GM12864 (cell line): ENCODE data around the gene C10orf143.

Experiments
- DNase-seq: peaks from one replicate; pipeline ENCODE4 v3.0.0-alpha.2; 2011; ENCODE audit warnings: low read depth
- H3K4me3 ChIP-seq: 2 replicates; pipeline ENCODE4 v1.5.1; 2011; ENCODE audit warnings: mild to moderate bottlenecking, low read depth, low read length, control low read depth
- CTCF ChIP-seq: IDR thresholded peaks from 2 replicates; pipeline ENCODE4 v1.5.1; 2011; ENCODE audit warnings: low read depth, mild to moderate bottlenecking, moderate library complexity, low read length, control low read depth, inconsistent platforms; ENCODE audit errors: missing control alignments

The C10orf143 gene

GRCh38 chr10:130021383-130021950, 89.2 kb downstream of the C10orf143 start:
- no peak for DNase-seq
- no peak overlapping the region for H3K4me3 ChIP-seq
- TF ChIP-seq CTCF = no peak

- DNase-seq = no peak
- H3K4me3 ChIP-seq = no peak overlapping the region
- TF ChIP-seq CTCF = no peak
Measured at GRCh38 chr10:130020651-130021382, 89.8 kb downstream of the C10orf143 start.

GRCh38 chr10:130018730-130019185, 91.9 kb downstream of the C10orf143 start:
- no peak overlapping the region for H3K4me3 ChIP-seq
- TF ChIP-seq CTCF = no peak
- no peak for DNase-seq

- DNase-seq = no peak
- no peak for TF ChIP-seq CTCF
- H3K4me3 ChIP-seq = no peak overlapping the region
Measured at GRCh38 chr10:130018265-130018664, 92.4 kb downstream of the C10orf143 start.

- no peak for TF ChIP-seq CTCF
- DNase-seq = no peak
- no peak overlapping the region for H3K4me3 ChIP-seq
Measured at GRCh38 chr10:130017631-130018022, 93.0 kb downstream of the C10orf143 start.

GRCh38 chr10:130016993-130017630, 93.5 kb downstream of the C10orf143 start:
- DNase-seq = no peak
- no peak for TF ChIP-seq CTCF
- H3K4me3 ChIP-seq = no peak overlapping the region
